Measurements from ENCODE around the gene PHKA1.

Gene PHKA1

DNA sequence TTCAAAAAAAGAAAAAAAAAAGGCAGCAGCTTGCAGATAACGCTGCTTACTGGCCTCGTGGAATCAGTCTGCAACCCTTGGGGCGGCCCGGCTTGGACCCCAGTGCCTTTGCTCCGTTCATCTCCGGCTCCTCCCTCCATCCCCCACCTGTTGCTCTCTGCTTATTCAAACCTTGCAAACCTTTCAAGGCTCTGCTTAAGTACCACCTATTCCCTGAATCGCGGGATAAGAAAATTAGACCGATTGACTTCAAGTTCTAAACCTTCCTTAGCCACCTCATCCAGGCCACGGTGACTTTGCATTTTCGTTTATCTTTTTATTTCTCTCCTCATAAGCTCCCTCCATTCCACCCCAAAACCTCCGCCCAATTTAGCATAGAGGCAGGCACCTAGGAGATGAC is 1.4 kb upstream of the PHKA1 start:
- DNase-seq = no peak
- intact Hi-C loops (cut with DNase I; ENCODE audit: low total_unique reads) = no loop called here

DNA sequence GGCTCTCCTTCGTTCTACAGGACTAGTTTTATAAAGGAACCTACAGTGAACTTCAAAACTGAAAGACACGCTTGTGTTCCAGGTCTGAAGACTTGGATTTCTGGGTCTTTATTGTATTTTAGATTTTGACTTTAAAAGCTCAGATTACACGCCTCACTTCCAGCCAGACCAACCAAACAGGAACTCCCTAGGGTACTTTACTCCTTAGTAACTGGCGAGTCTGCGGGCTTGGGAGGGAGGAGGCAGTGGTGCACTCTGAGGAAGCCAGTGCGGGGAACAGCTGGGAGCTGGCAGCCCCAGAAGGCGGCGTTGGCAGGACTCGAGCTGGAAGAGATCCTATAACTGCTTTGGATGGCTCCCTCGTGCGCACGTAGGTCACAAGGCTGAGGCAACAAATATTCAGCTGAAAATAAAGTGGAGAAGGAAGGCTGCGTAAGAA is 391 bp upstream of the PHKA1 start:
- Histone ChIP-seq H3K4me3 (peak overlapping the region; percentile 57 to 58), H3K4me1 (peaks cover 0 to 14% (median 0%) of the 10 kb centered on the region in 4 donors), H3K27me3 (no peaks in the 10 kb centered on the region), H3K36me3 (no peaks in the 10 kb centered on the region), H3K9me3 (no peaks in the 10 kb centered on the region), H3K27ac (peak overlapping the region; percentile 87 to 94)
- DNase-seq = peak; percentile 76 to 93
- intact Hi-C loops (cut with DNase I; ENCODE audit: low total_unique reads) = no loop called here
- TF ChIP-seq, protein P1, sequence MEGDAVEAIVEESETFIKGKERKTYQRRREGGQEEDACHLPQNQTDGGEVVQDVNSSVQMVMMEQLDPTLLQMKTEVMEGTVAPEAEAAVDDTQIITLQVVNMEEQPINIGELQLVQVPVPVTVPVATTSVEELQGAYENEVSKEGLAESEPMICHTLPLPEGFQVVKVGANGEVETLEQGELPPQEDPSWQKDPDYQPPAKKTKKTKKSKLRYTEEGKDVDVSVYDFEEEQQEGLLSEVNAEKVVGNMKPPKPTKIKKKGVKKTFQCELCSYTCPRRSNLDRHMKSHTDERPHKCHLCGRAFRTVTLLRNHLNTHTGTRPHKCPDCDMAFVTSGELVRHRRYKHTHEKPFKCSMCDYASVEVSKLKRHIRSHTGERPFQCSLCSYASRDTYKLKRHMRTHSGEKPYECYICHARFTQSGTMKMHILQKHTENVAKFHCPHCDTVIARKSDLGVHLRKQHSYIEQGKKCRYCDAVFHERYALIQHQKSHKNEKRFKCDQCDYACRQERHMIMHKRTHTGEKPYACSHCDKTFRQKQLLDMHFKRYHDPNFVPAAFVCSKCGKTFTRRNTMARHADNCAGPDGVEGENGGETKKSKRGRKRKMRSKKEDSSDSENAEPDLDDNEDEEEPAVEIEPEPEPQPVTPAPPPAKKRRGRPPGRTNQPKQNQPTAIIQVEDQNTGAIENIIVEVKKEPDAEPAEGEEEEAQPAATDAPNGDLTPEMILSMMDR (IDR thresholded peaks at IDR 0.05) = no peak

More for the DNA sequence above, 1.4 kb upstream of the PHKA1 start:
- H3K36me3 ChIP-seq = no peaks in the 10 kb centered on the region
- H3K4me1 ChIP-seq = peaks cover 0 to 14% (median 0%) of the 10 kb centered on the region in 4 donors
- H3K27ac ChIP-seq = peak overlapping the region; percentile 87 to 94
- TF ChIP-seq, protein P1 (IDR thresholded peaks at IDR 0.05) = no peak
- H3K4me3 ChIP-seq = no peak overlapping the region
- H3K27me3 ChIP-seq = no peaks in the 10 kb centered on the region
- no peaks in the 10 kb centered on the region for H3K9me3 ChIP-seq

DNA sequence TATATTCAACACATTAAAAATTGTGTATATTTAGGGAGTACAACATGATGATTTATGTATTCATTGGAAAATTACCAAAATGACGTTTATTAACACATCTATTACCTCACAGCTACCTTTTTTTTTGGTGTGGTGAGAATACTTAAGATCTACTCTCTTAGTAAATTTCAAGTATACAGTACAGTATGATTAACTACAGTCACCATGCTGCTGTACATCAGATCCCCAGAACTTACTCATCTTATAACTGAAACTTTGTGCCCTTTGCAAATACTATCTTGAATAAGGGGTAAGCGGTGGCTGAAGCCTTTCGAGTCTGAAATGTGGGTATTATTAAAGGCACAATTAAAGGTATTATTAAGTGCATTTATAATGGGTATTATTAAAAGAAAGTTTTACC is 976 bp downstream of the PHKA1 start:
- TF ChIP-seq, protein P1 (IDR thresholded peaks at IDR 0.05) = no peak
- Histone ChIP-seq H3K4me3 (peak overlapping the region; percentile 57 to 58), H3K27me3 (no peaks in the 10 kb centered on the region), H3K9me3 (no peaks in the 10 kb centered on the region), H3K27ac (peak overlapping the region; percentile 87 to 94), H3K4me1 (peaks cover 0 to 14% (median 0%) of the 10 kb centered on the region in 4 donors), H3K36me3 (no peaks in the 10 kb centered on the region)
- no peak for DNase-seq
- intact Hi-C loops (cut with DNase I; ENCODE audit: low total_unique reads) = no loop called here

DNA sequence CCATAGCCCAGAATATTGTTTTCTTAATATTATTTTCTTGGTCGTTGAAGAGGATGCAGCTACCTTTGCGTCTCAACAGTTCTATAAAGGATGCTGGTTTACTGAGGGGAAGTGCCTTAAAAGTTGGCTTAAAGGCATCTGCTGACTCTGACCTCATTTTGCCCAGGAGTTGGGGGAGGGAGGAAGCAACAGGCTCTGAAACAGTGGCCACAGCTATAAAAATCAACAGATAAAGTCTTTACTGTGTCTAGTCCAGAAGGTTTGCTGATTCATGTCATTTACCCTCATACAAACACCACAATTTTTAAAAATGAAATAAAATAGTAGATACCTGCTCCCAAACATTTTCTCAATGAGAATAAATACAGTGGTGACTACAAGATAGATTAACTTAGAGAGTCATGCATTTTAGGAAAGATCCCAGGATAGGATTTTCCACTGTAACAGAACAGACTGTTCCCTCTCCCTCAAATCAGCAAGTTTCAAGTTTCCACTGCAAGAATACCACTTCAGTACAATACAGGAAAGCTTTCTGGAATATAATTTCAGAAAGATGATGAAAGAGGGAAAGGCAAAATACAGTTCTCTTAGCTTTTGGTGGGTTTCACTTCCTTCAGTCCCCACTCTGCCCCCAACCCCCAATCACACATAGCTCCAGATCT is 1.9 kb downstream of the PHKA1 start:
- TF ChIP-seq, protein P1 (IDR thresholded peaks at IDR 0.05) = no peak
- peak overlapping the region; percentile 87 to 94 for H3K27ac ChIP-seq
- no peaks in the 10 kb centered on the region for H3K36me3 ChIP-seq
- intact Hi-C loops (cut with DNase I; ENCODE audit: low total_unique reads) = no loop called here
- peaks cover 0 to 14% (median 0%) of the 10 kb centered on the region in 4 donors for H3K4me1 ChIP-seq
- no peaks in the 10 kb centered on the region for H3K27me3 ChIP-seq
- no peak overlapping the region for H3K4me3 ChIP-seq
- no peaks in the 10 kb centered on the region for H3K9me3 ChIP-seq
- DNase-seq = no peak

DNA sequence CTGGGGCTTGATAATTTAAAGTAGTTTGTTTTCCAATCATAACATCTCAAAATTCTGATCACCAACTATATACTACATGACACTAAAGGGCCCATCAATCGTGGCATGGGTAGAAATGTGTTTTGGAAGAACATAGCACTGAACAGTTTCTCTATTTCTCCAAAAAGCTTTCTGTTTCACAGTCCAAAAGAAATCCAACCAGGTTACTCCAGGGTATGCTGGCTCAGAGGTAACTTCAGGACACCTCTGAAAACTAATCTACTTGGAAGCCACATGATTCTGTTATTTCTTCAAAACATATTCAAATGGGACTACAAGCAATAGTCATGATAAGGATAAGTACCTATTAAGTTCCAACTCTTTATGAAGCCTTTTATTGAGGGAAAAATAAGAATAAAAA is 8.3 kb downstream of the PHKA1 start:
- intact Hi-C loops (cut with DNase I; ENCODE audit: low total_unique reads) = no loop called here
- no peak for DNase-seq
- H3K9me3 ChIP-seq = no peaks in the 10 kb centered on the region
- no peaks in the 10 kb centered on the region for H3K36me3 ChIP-seq
- no peaks in the 10 kb centered on the region for H3K27me3 ChIP-seq
- peak overlapping the region in 1 of 2 donors; percentile 51 for H3K27ac ChIP-seq
- peaks cover 0 to 4% (median 0%) of the 10 kb centered on the region in 4 donors for H3K4me1 ChIP-seq
- H3K4me3 ChIP-seq = no peak overlapping the region
- TF ChIP-seq, protein P1 (IDR thresholded peaks at IDR 0.05) = no peak

All from tibial artery (tissue), 4 donors.